A673 (cell line): Measurements from ENCODE around the gene SRGAP2B. TPM values are rescaled to one million over a fixed set of nuclear protein-coding genes. Genes with fewer than 3 reads are reported as not detected.

Experiments
- total RNA-seq: library from RNA; stranded (reverse); gene quantifications from 2 replicates; pipeline ENCODE4 v1.2.3, GENCODE V29; 2021

SRGAP2B gene
- total RNA-seq, 1 experiment from 2014 or later, result 72.9 TPM

Other genes with a start within 250 kb of the SRGAP2B start
- 8.6 and 11.9 TPM in 2 replicates for gene FAM72D, start 646 bp upstream of the SRGAP2B start, total RNA-seq
- gene PPIAL4D, start 146.8 kb upstream of the SRGAP2B start, total RNA-seq, result not detected in 2 replicates